ENCODE results near the gene GSTK1.

DNA sequence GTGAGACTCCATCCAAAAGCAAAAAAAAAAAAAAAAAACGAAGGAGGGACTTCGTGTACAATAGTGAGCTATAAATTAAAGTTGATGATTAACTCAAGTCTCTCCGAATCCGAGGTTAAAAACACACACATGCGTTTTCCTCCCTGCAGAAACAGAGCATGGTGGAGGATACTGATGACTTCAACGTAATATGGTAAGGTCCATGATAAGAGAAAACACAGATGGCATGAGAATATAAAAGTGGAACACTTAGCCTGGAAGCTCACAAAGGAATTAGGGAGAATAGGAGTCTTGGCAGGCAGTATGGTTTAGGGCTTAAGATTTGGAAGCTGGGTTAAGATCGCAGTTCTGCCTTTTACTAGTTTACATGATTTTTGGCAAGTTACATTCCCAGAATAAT lies 20.1 kb upstream of the GSTK1 start:
- TF ChIP-seq CTCF (IDR thresholded peaks at IDR 0.05) (no peak), EZH2 (IDR thresholded peaks at IDR 0.05; ENCODE audit: borderline replicate concordance, insufficient read depth, low read depth, low read length, poor library complexity, severe bottlenecking) (no peak)

Data from B cell (primary cell).